Large intestine (tissue), 3 donors: ENCODE results near the gene CCNE1. TPM values are rescaled to one million over a fixed set of nuclear protein-coding genes. Genes with fewer than 3 reads are reported as not detected.
"Not testable (repeated sequence)": the region's sequence is repeated elsewhere in the genome, so short reads cannot be mapped to it uniquely, and the experiment has no call there.

Source experiments
- DNase-seq, 2 donors: peaks; one replicate each; pipeline versions ENCODE4 v3.0.0 to v3.0.0-alpha.2; 2013
- H3K27ac ChIP-seq: one replicate; pipeline ENCODE4 v1.5.1; 2013; ENCODE audit warnings: low read length
- H3K27me3 ChIP-seq: 2 replicates; pipeline ENCODE4 v1.6.1; 2013; ENCODE audit warnings: low read length; ENCODE audit not compliant: control insufficient read depth, insufficient read depth
- H3K36me3 ChIP-seq: 2 replicates; pipeline ENCODE4 v1.6.1; 2013; ENCODE audit warnings: low read length; ENCODE audit not compliant: control insufficient read depth, insufficient read depth
- H3K4me1 ChIP-seq: one replicate; pipeline ENCODE4 v1.6.1; 2013; ENCODE audit warnings: low read length; ENCODE audit not compliant: control insufficient read depth, insufficient read depth
- H3K4me3 ChIP-seq: one replicate; pipeline ENCODE4 v1.5.1; 2013; ENCODE audit warnings: low read length
- H3K9me3 ChIP-seq: one replicate; pipeline ENCODE4 v1.6.1; 2013; ENCODE audit warnings: mild to moderate bottlenecking, low read depth, low read length, moderate library complexity; ENCODE audit not compliant: control insufficient read depth
- WGBS: methylation state at CpG from one replicate; pipeline ENCODE4 v1.1.5; 2013; ENCODE audit warnings: low lambda C conversion rate; ENCODE audit not compliant: insufficient coverage; 5-methylcytosine and 5-hydroxymethylcytosine counted together
- polyA plus RNA-seq: library from polyadenylated mRNA; unstranded; fragments of 120-200 nt; gene quantifications from one replicate; pipeline ENCODE4 v1.2.1, GENCODE V29; 2013

CCNE1 gene
- polyA plus RNA-seq, 1 donor = 6.4 TPM

GRCh38 chr19:29785955-29786589, 25.7 kb upstream of the CCNE1 start:
- Histone ChIP-seq H3K4me3 (no peak overlapping the region), H3K27ac (no peak overlapping the region), H3K27me3 (no peaks in the 10 kb centered on the region), H3K9me3 (no peaks in the 10 kb centered on the region), H3K4me1 (no peaks in the 10 kb centered on the region), H3K36me3 (no peaks in the 10 kb centered on the region)
- whole genome bisulfite sequencing = 0% methylated on average over 1 of the region's 5 CpGs
- DNase-seq = no peak

GRCh38 chr19:29787281-29787680, 24.5 kb upstream of the CCNE1 start:
- Histone ChIP-seq H3K27me3 (no peaks in the 10 kb centered on the region), H3K27ac (no peak overlapping the region), H3K4me3 (no peak overlapping the region), H3K4me1 (no peaks in the 10 kb centered on the region), H3K9me3 (no peaks in the 10 kb centered on the region), H3K36me3 (no peaks in the 10 kb centered on the region)
- DNase-seq = no peak
- WGBS = 86% methylated on average over 1 of the region's 4 CpGs

- Histone ChIP-seq H3K9me3 (no peaks in the 10 kb centered on the region), H3K27ac (no peak overlapping the region), H3K4me3 (no peak overlapping the region), H3K4me1 (no peaks in the 10 kb centered on the region), H3K36me3 (no peaks in the 10 kb centered on the region), H3K27me3 (no peaks in the 10 kb centered on the region)
- 100% methylated on average over 1 of the region's 3 CpGs for WGBS
- DNase-seq = no peak
These were observed 22.8 kb upstream of the CCNE1 start for GRCh38 chr19:29789007-29789406.

GRCh38 chr19:29793116-29793727, 18.6 kb upstream of the CCNE1 start:
- no peaks in the 10 kb centered on the region for H3K27me3 ChIP-seq
- no peak overlapping the region for H3K27ac ChIP-seq
- no peaks in the 10 kb centered on the region for H3K36me3 ChIP-seq
- peaks cover 3% of the 10 kb centered on the region for H3K4me1 ChIP-seq
- WGBS = 90% methylated on average over 2 of the region's 11 CpGs
- no peak overlapping the region for H3K4me3 ChIP-seq
- DNase-seq = no peak
- no peaks in the 10 kb centered on the region for H3K9me3 ChIP-seq

- H3K27ac ChIP-seq, H3K4me1 ChIP-seq, H3K36me3 ChIP-seq, H3K9me3 ChIP-seq, H3K4me3 ChIP-seq, DNase-seq, H3K27me3 ChIP-seq: not testable (repeated sequence)
- no CpG with 5 or more reads among the region's 7 CpGs for WGBS
These were observed 17.3 kb upstream of the CCNE1 start for GRCh38 chr19:29794490-29794889.

- Histone ChIP-seq H3K36me3 (no peaks in the 10 kb centered on the region), H3K27ac (no peak overlapping the region), H3K9me3 (no peaks in the 10 kb centered on the region), H3K27me3 (no peaks in the 10 kb centered on the region), H3K4me1 (peaks cover 3% of the 10 kb centered on the region), H3K4me3 (no peak overlapping the region)
- WGBS = no CpG with 5 or more reads among the region's 16 CpGs
- no peak for DNase-seq
These were observed 16.2 kb upstream of the CCNE1 start for GRCh38 chr19:29795461-29796172.

- Histone ChIP-seq H3K9me3 (no peaks in the 10 kb centered on the region), H3K4me3 (no peak overlapping the region), H3K27ac (no peak overlapping the region), H3K27me3 (no peaks in the 10 kb centered on the region), H3K4me1 (peaks cover 3% of the 10 kb centered on the region), H3K36me3 (no peaks in the 10 kb centered on the region)
- no CpG with 5 or more reads among the region's 9 CpGs for WGBS
- no peak for DNase-seq
These were observed 15.6 kb upstream of the CCNE1 start for GRCh38 chr19:29796173-29796573.

GRCh38 chr19:29798774-29799497, 12.9 kb upstream of the CCNE1 start:
- H3K4me3 ChIP-seq = no peak overlapping the region
- peaks cover 3% of the 10 kb centered on the region for H3K4me1 ChIP-seq
- no peaks in the 10 kb centered on the region for H3K27me3 ChIP-seq
- H3K36me3 ChIP-seq = no peaks in the 10 kb centered on the region
- WGBS = 81% methylated on average over 5 of the region's 9 CpGs
- H3K9me3 ChIP-seq = no peaks in the 10 kb centered on the region
- no peak overlapping the region for H3K27ac ChIP-seq
- DNase-seq = no peak

GRCh38 chr19:29800100-29800825, 11.5 kb upstream of the CCNE1 start:
- WGBS = 80% methylated on average over 1 of the region's 12 CpGs
- Histone ChIP-seq H3K4me1 (peaks cover 5% of the 10 kb centered on the region), H3K27ac (no peak overlapping the region), H3K4me3 (no peak overlapping the region), H3K9me3 (no peaks in the 10 kb centered on the region), H3K36me3 (no peaks in the 10 kb centered on the region), H3K27me3 (no peaks in the 10 kb centered on the region)
- DNase-seq = no peak

GRCh38 chr19:29803951-29804350, 7.8 kb upstream of the CCNE1 start:
- H3K4me1 ChIP-seq, H3K9me3 ChIP-seq, H3K4me3 ChIP-seq, H3K27ac ChIP-seq, DNase-seq, H3K36me3 ChIP-seq, H3K27me3 ChIP-seq: not testable (repeated sequence)
- 86% methylated on average over 2 of the region's 13 CpGs for WGBS
